NCI-H2107 treated with DMSO at 0.1 percent for 48 hours (cell line): ENCODE results near the gene ELAC1.
"Not testable (repeated sequence)": the region's sequence is repeated elsewhere in the genome, so short reads cannot be mapped to it uniquely, and the experiment has no call there.

ENCODE experiments used
- DNase-seq: peaks from one replicate; lab custom pipeline; 2025; ENCODE audit not compliant: unreplicated experiment; lab: John Stamatoyannopoulos, UW

Gene ELAC1, protein sequence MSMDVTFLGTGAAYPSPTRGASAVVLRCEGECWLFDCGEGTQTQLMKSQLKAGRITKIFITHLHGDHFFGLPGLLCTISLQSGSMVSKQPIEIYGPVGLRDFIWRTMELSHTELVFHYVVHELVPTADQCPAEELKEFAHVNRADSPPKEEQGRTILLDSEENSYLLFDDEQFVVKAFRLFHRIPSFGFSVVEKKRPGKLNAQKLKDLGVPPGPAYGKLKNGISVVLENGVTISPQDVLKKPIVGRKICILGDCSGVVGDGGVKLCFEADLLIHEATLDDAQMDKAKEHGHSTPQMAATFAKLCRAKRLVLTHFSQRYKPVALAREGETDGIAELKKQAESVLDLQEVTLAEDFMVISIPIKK

DNA sequence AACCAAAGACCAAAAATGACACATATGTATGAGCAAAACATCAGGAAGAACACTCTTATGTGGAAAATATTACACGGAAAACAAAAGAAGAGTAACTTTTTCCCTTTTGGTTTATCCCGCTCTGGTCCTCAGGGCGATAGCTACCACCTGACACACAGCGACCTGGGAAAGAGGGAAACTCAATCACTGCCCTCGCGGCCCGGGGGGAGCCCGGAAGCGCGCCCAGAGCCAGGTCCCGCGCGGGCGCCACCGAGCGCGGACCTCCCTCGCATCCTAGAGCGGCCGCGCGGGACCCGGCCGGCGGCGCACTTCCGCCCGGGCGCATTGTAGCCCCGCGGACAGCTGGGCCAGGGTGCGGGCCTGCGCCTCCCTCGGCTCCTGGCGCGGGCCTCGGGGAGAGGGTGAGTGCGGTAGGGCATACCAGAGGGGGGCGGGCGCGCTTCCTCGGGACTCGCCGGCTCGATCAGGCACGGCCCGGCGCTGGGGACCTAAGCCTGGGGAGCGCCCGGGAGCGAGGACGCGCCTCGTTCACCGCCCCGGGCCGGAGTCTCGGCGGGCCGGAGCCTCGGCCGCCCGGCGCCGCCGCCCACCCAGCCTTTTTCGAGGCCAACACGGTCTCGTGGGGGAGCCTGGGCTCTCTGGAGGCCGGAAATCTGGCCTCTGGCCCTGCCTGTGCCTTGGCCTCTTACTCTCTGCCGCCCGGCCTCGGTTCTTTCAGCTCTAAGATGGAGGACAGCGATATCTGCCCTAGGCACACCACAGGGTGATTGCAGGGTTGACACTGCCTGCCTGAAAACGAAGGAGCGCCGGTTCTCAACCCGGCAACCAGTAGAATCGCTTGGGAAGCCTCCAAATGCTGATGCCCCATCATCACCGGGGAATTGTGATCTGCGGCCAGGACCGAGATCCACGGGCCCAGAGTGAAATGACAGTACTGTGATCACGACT, at the start of gene ELAC1:
Gene ELAC1 (plus strand): TSS at position 327 of the 948 bp plus-strand sequence. CDS start 6,365 bp downstream, outside the sequence.
- DNase-seq, result peak; percentile 80

DNA sequence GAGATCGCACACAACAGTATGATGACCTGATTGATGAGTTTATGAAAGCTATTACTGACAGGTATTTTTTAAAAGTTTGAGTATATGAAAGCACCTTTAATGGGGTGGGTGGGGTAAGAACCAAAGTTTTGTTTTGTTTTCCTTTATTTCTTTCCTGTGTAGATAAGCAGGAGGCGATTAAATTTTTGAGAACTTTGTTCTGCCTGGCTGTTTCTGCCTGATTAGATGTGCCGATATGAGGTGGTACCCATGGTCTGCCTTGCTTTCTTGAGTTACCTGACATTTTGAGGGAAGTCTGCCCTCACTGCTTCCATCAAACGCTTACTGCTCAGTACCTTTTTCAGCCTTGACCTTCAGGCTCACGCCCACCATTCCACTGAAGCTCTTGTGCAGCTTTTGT, 49.7 kb upstream of the ELAC1 start:
- DNase-seq, result no peak

DNA sequence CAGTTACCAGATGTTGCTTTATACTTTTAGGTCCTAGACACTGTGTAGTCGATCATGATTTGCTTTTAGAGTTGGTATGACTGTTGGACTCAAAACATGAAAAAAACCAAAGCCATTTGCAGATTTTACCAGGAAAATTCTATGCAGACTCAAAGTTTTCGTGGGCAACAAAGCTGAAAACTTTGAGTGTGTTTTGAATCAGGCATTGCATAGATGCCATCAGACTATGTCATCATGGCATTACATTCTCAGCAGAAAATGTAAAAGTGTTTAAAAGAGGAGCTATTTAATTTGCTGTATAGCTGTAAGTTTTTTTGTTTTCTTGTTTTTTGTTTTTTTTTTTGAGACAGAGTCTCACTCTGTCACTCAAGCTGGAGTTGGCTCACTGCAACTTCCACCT, 43.5 kb upstream of the ELAC1 start:
- DNase-seq, result no peak

DNA sequence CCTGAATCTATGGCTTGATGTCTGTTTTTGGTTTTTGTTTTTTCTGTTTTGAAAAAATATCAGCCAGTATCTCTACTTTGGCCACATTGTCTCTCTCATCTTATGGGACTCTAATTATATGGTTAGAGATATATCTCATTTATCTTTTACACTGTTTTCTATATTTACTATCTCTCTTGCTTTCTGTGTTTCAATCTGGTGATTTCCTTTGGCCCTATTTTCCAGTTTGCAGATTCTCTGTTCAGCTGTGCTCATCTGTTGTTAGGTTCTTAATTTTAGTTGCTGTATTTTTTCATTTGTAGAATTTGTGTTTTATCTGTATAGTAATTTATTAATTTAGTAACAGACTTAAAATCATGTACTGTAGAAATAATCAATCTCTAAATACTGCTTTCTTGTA, 41.3 kb upstream of the ELAC1 start:
- no peak for DNase-seq

DNA sequence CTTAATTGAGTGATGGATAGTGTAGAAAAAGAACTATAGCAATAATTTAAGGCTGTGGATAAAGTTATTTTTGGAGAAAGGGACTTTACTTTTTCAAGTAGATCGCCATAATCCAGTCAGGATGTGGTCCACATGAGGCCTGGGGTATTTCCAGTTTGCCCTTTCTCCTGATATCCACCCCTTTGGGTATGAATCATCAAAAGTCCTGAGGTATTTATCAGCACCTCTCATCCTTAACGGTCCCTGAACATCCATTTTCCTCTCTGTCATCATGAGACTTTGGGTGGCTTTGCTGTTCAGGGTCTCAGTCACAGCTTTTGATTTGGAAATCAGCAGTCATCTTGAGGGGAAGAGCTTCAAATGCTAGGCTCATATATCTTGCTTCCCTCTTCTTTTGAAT, 39.3 kb upstream of the ELAC1 start:
- no peak for DNase-seq

DNA sequence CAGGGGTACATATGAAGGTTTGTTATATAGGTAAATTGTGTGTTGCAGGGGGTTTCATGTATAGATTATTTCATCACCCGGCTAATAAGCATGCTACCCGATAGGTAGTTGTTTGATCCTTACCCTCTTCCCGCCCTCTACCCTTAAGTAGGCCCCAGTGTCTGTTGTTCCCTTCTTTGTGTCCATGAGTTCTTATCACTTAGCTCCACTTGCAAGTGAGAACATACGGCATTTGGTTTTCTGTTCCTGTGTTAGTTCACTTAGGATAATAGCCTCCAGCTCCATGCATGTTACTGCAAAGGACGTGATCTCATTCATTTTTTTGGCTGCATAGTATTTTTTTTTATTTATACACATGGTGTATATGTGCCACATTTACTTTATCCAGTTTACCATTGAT, 34.2 kb upstream of the ELAC1 start:
- no peak for DNase-seq

DNA sequence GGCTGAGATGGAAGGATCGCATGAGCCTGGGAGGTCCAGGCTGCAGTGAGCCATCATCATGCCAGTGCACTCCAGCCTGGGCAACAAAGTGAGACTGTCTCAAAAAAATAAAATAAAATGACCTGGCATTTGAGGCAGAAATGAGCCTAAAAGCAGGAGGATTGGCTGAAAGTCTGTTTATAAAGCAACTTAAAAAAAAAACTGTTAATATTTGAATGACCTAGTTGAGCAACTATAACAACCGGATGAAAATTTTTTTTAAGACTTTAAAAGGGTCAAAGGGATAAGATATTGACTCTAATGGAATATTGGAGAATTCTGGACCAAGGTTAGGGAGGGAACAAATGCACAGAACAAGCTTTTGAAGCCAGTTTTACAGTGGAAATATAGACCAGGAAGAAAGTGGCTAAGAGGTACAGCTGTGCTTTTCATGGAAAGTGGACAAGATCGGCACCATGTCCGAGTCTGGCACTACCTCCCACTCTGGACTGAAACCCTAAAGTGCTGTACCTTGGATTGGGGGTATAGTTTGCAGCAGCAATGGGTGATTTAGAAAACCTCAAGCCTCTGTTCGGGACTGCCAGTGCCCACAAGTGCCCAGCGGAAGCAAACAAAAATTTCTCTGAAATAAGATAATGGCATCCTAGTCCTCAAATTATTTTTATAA, 33.2 kb upstream of the ELAC1 start:
- no peak for DNase-seq

DNA sequence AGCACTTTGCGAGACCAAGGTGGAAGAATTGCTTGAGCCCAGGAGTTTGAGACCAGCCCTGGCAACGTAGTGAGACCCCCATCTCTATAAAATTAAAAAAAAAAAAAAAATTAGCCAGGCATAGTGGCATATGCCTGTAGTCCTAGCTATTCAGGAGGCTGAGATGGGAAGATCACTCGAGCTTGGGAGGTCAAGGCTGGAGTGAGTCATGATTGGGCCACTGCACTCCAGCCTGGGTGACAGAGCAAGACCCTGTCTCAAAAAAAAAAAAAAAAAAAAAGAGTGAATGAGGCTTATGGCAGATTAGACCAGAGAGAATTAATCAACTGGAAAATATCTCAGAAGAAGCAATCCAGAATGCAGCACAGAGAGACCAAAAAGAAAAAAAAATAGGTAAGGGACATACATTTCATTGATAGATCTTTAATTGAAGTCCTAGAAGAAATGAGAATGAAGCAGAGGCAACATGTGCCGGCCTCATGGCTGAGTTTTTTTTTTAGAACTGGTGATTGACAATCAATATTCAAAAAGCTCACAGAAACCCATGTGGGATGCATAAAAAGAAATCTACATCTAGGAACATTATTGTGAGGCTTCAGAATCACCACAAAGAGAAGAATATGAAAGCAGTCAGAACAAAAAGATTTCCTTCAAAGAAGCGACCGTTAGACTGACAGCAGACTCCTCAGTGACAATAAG, 32.2 kb upstream of the ELAC1 start:
- DNase-seq, result no peak

DNA sequence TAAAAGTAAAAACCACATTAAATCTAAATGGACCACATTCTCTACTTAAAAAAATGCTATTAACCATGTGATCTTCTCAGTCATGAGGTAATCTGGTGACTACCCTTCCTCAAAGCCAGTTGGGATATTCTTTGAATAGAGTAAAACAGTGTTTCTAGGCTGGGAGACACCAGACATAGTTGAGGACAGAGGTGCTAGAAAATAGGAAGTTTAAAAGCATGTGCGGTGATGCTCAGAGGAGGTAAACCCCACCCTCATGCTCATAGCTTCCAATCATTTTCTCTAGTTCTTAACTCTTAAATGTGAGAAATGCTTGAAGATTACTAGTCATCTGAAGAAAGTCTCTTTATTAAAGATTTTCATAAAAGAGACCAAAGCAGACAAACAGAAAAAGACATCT, 30.7 kb upstream of the ELAC1 start:
- no peak for DNase-seq

DNA sequence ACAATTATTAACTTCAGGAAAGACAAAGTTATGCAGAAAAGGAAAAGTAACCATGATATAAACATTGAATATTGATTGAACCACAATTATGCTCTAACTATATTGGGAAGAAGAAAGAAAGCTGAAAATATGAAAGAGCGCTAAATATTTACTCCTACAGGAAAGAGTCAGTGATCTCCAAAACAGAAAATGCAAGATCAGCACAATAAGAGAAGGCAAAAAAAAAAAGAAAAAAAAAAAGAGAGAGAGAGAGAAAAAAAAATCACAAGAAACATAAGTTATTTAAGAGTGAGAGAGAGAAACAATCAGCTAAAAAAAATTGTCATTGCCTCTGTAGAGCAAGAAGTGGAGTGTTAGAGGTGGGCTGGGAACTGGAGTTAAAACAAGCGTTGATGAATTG, 28.9 kb upstream of the ELAC1 start:
- no peak for DNase-seq

DNA sequence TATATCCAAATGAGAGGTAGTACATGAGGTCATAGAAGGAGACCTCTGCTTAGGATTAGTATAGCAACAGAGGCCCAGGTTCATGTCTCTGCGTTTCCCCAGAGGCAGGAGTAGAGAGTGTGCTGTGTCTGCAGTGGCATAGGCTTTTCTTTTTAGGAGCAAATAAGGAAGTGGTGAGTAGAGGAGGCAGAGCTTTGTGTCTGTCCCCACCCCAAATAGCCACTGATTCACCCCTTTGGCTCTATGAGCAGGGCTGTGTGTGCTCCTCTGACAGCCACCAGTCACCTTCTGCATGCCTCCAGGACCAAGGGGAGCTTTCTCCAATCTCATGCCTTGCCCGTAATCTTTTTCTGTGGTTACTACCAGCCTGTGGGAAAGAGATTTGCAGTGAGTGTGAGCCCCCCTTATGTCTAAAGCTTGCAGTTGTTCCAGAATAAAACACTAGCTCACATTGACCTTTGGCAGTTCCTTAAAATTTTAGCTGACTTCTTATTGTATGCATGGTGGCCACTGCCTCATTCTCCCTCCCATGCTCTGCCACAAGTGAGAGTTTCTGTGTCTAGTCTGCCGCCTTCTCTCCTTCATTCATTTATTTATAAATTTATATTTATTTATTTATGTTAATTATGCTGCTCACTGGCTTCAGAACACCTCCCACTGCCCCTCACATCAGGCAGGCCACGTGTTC, 23.5 kb upstream of the ELAC1 start:
- DNase-seq, result no peak

DNA sequence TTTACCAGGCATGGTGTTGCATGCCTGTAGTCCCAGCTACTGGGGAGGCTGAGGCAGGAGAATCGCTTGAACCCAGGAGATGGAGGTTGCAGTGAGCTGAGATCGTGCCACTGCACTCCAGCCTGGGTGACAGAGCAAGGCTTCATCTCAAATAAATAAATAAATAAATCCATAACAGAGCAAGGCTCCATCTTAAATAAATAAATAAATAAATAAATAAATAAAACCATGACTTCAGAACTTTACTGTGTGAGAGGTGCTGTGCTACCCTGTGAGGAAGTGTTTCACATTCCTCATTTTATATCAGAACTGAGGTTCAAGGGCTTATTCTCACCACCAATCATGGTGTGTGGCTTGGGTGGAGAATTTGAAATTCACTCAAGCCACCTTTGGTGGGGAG, 21.9 kb upstream of the ELAC1 start:
- DNase-seq, result not testable (repeated sequence)

DNA sequence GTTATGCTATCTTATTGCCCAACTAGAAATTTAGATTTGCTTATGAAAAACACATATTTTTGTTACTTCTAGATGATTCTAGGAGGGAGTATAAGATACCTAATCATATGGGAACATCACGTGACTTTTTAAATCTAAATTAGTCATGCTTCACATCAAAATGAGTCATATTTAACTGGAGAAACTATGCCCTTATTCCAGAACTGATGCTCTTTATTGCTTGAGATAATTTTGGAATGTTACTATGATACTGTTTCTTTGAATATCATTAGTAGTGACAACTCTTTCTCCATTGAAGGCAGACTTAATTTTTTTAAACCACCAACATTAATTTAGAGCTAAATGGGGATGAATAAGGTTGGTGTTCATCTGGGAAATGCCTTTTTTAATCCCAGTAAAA, 19.9 kb upstream of the ELAC1 start:
- DNase-seq, result no peak

DNA sequence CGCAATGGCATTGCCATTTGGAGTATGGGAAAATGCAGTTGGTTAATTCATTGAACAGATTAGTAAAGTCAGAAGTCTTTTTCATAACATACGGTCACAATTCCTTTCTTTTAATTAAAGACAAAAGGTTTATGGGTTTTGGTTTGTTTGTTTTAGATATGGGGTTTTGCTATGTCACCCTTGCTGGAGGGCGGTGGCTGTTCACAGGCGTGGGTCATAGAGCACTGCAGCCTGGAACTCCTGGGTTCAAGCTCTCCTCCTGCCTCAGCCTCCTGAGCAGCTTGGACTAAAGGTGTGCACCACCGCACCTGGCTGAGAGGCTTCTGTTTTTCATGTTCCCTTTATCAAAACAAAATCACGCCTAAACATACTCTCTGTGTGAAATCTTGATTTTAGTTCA, 18.7 kb upstream of the ELAC1 start:
- no peak for DNase-seq

DNA sequence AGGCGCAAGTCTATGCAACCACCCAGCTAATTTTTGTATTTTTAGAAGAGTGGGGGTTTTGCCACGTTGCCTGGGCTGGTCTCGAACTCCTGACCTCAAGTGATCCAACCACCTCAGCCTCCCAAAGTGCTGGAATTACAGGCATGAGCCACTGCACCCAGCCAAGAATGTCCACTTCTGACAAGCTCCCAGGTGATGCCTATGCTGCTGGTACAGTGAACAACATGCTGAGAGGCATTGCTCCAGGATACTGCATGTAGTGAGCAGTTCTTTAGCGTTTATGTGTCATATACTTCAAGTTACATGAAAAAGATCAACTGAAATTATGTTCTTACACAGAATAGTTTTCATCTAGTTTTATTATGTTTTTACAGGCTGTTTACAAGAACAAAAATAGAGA, 17.2 kb upstream of the ELAC1 start:
- DNase-seq, result no peak

DNA sequence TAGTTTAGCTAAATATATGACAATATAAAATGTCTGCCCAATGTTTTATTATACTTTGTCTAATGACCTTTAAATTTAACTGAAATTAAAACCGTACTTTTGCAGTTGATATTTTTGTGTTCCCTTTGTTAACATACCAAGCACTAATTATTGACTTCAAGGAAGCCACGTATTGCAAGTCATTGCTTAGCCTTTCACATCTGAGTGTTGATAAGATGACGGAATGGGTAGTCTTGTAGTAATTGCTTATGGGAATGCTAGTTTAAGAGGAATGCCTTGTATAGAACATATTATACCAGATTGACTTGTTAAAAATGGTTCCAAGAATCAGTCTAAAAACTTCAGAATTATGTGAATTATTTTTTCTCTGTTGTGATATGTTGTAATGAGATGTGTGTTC, 14.0 kb upstream of the ELAC1 start:
- DNase-seq, result no peak

DNA sequence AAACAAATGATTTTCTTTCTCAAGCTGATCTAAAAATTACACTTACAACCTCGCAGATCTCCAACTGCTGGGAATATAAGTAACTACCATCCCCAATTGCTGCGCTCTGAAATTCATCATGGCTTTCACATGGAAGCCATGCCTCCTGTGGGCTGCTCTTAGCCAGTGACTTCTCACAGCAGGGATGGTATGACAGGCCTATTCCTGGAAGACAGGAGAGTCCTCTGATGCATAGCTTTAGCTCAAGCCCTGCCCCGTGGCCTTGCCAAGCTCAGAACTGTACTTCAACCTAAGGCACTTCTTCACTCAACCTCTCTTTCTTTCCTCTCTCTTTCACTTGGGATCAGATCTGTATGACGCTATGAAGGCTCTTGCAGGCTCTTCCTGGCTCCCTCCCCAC, 12.6 kb upstream of the ELAC1 start:
- DNase-seq, result no peak

DNA sequence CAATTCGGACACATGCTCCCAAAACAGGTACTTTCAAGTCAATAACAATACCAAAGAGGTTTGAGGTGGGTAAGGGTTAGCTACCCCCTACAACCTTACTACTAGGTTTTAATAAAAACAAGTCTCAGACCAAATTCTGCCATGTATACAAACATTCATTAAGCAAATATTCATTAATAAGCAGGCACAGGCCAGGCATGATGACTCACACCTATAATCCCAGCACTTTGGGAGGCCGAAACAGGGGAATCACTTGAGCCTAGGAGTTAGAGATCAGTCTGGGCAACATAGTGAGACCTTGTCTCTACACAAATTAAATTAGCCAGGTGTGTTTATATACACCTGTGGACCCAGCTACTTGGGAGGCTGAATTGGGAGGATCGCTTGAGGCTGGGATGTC, 11.7 kb upstream of the ELAC1 start:
- no peak for DNase-seq

DNA sequence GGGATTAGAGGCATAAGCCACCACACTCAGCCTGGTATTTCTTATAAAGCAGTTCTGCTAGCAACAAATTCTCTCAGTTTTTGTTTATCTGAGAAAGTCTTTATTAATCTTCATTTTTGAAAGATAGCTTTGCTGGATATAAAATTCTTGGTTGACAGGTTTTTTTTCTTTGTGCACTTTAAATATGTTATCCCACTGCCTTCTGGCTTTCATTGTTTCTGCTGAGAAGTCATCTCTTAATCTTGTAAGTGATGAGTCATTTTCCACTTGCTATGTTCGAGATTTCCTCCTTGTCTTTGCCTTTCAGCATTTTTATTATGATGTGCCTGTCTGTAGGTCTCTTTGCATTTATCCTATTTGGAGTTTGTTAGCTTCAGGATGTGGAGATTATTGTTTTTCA, 5.9 kb upstream of the ELAC1 start:
- DNase-seq, result no peak

DNA sequence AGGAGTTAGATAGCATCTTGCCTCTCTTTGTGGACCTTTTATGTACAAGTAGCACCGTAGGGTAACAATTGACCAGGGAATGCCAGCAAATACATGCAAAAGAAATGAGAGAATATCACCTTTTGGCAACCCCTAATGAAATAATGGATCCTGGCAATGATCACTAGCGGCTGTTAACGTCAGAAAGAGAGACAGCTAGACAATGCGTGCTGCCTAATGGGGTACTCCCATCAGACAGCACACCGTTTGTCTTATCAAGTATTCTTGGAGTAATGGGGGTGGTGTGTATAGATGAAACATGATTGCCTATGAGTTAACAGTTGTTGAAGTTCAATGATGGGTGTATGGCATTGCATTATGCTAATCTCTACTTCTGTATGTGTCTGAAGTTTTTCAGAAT, 1.6 kb downstream of the ELAC1 start:
- DNase-seq, result no peak

DNA sequence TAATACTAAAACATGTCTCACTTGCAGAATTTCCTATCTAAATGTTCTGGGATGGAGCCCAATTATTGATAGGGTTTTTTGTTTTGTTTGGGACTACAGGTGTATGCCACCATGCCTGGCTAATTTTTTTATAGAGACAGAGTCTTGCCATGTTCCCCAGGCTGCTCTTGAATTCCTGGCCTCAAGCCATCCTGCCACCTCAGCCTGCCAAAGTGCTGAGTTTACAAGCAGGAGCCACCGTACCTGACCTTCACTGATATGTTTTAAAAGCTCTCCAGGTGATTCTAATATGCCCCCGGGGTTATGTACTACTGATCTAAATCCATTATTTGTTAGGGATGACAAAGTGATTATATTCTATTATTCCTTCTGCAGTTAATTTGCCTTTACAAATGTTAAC, 2.2 kb downstream of the ELAC1 start:
- peak; percentile 64 for DNase-seq
